ENCODE measurements around the gene NAP1L4.

GRCh38 chr11:3037040-3037944, 45.2 kb upstream of the NAP1L4 start:
- TF ChIP-seq CTCF (IDR thresholded peaks at IDR 0.05) (peak; percentile 71 to 81 (median 78)), POLR2A (IDR thresholded peaks at IDR 0.05) (no peak)

Data from right lobe of liver (tissue), 4 donors.